Activated T-helper 2 cell treated with anti-CD3 and anti-CD28 coated beads, Interferon-gamma antibody, Interleukin-2, Interleukin-4, amounts not matched to agents 10 μg/mL and 5 μg/mL and 100 μg/mL, durations not matched to agents 14 hours and 24 hours and 36 hours (primary cell): ENCODE data around the gene OR9Q1. TPM values are rescaled to one million over a fixed set of nuclear protein-coding genes. Genes with fewer than 3 reads are reported as not detected.

Source experiments
- total RNA-seq: library from RNA; stranded (reverse); gene quantifications from 2 replicates; pipeline ENCODE4 v1.2.3, GENCODE V29; 2022

Gene OR9Q1
- total RNA-seq, 1 donor from 2014 or later: not detected

Other genes starting within 250 kb of the OR9Q1 start
- not detected in 2 replicates for gene OR6Q1, start 7.1 kb downstream of the OR9Q1 start, total RNA-seq
- not detected in 2 replicates for gene OR9I1, start 101.6 kb downstream of the OR9Q1 start, total RNA-seq
- gene OR9Q2, start 165.2 kb downstream of the OR9Q1 start, total RNA-seq: not detected in 2 replicates
- gene OR1S2, start 180.3 kb downstream of the OR9Q1 start, total RNA-seq: not detected in 2 replicates
- gene OR1S1, start 188.8 kb downstream of the OR9Q1 start, total RNA-seq: not detected in 2 replicates
- gene OR10Q1, start 205.0 kb downstream of the OR9Q1 start, total RNA-seq: not detected in 2 replicates
- not detected in 2 replicates for gene OR10W1, start 244.4 kb downstream of the OR9Q1 start, total RNA-seq